Iris pigment epithelial cell (primary cell): ENCODE data around the gene GNG14.
"Not testable (repeated sequence)": the region's sequence is repeated elsewhere in the genome, so short reads cannot be mapped to it uniquely, and the experiment has no call there.

Experiments
- DNase-seq: peaks from one replicate; pipeline ENCODE4 v3.0.0-alpha.2; 2011; ENCODE audit warnings: low read depth

The GNG14 gene

GRCh38 chr19:12723641-12724426 lies 36.0 kb downstream of the GNG14 start, which contains the start of gene TNPO2:
TSS of gene TNPO2 (minus strand) at chr19:12723932. CDS start at chr19:12720977, 2,955 bp downstream.
- peak; percentile 71 for DNase-seq

DNA sequence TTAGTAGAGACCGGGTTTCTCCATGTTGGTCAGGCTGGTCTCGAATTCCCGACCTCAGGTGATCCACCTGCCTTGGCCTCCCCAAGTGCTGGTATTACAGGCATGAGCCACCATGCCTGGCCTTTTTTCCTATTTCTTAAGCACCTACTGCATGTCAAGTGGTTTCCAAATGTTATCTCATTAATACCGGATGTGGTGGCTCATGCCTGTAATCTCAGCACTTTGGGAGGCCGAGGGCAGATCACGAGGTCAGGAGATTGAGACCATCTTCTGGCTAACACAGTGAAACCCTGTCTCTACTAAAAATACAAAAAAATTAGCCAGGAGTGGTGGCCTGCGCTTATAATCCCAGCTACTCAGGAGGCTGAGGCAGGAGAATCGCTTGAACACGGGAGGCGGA lies 37.8 kb downstream of the GNG14 start:
- DNase-seq, result not testable (repeated sequence)

DNA sequence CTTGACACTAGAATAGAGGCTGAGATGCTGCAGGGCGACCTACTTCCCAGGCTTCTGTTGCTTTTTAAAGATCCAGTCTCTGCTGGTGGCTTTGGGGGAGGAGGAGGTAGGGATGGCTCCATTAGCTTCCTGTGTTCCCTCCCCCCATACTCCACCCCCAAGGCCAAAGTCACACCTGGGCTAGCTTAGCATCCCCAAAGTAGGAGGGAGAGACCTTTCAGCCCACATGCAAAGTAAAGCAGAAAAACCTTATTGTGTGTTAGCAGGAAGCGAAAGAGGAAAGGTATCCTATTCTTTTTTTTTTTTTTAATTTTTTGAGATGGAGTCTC lies 39.2 kb downstream of the GNG14 start:
- no peak for DNase-seq

DNA sequence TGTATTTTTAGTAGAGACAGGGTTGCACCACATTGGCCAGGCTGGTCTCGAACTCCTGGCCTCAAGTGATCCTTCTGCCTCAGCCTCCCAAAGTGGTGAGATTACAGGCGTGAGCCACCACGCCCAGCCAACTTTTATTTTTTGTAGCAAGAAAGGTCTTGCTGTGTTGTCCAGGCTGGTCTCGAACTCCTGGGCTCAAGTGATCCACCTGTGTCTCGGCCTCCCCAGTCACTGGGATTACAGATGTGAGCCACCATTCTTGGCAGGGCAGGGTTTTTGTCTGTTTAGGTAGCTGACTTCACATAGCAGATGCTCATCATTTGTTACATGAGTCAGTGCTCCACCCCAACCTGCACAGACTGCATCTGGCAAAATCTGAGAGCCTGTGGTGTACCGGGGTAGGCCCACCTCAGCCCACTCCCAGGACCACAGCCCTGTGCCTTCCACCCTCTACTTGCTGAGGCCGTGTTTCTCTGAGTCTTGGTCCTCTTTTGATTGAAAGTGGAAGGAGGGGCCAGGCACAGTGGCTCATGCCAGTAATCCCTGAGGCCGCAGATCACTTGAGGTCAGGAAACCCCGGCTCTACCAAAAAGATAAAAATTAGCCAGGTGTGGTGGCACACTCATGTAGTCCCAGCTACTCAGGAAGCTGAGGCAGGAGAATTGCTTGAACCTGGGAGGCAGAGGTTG lies 40.1 kb downstream of the GNG14 start:
- DNase-seq, result no peak

GRCh38 chr19:12730064-12730463 lies 42.3 kb downstream of the GNG14 start:
- no peak for DNase-seq

GRCh38 chr19:12731337-12731736 lies 43.5 kb downstream of the GNG14 start:
- no peak for DNase-seq

- DNase-seq, result peak; percentile 56
Measured at GRCh38 chr19:12733369-12734214, 45.8 kb downstream of the GNG14 start.

DNA sequence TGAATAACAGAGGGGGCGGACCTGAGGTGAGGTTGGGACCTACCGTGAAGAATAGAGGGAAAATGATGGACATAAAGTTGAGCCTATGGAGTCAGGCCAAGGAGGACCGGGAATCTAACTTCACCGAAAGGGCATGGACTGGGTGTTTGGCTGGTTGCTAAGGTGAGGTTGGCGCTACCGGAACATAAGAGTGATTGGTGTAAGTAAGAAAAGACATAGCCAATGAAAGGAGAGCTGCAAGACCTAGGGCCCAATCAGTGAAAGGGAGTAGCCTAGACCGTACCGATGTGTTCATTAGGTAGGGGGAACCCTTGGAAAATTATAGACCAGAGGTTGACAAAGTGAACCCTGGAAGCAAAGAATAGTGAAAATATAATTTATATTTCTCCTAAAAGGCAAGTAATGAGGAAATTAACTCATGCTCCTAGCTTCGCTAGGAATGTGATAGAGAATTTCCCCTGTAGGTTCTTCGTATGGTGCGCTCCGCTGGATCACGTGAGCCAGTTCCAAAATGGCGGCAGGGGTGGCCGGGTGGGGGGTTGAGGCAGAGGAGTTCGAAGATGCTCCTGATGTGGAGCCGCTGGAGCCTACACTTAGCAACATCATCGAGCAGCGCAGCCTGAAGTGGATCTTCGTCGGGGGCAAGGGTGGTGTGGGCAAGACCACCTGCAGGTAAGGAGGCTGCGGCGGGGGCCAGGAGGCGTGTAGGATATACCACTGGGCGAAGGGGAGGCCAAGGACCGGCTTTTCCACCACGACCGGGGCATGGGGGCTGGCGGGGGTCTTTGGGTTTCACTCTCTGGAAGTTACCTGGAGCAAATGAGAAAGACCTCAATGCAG lies 49.4 kb downstream of the GNG14 start, which contains the start of gene GET3:
GET3 (plus strand) TSS at position 503 of the 840 bp plus-strand sequence; CDS start at position 512, 9 bp downstream.
- peak; percentile 100 for DNase-seq

GRCh38 chr19:12737835-12738351 lies 50.1 kb downstream of the GNG14 start:
- DNase-seq, result no peak
